HL-60/S4 treated with retinoic acid at 250 ng/mL for 4 days and 3 days (cell line): Measurements from ENCODE around the gene TEKT5.
"Not testable (repeated sequence)": the region's sequence is repeated elsewhere in the genome, so short reads cannot be mapped to it uniquely, and the experiment has no call there.

ENCODE experiments used
- in situ Hi-C: fragments of 300-500 bp; cut with MboI; formaldehyde crosslinking; loops from 2 replicates; pipeline ENCODE4 v1.7.0; 2022; ENCODE audit warnings: low sequenced_read_pairs

The TEKT5 gene

DNA sequence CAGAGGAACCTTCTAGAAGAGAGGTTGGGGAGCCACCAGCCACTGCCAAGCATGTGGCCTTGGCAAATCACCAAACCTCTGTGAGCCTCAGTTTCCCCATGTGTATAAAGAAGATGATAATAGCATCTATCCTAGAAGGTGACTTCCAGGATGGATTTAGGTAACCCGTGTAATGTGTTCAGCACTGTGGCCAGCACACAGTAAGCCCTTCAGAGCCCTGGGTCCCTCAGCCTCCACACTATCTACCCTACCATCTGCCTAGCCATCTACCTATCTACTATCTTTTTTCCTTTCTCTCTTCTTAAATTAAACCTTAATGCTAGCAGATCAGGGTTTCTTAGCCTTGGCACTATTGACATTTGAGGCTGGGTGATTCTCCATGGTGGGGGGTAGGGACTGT is 33.0 kb downstream of the TEKT5 start:
- in situ Hi-C loops: no loop called here

DNA sequence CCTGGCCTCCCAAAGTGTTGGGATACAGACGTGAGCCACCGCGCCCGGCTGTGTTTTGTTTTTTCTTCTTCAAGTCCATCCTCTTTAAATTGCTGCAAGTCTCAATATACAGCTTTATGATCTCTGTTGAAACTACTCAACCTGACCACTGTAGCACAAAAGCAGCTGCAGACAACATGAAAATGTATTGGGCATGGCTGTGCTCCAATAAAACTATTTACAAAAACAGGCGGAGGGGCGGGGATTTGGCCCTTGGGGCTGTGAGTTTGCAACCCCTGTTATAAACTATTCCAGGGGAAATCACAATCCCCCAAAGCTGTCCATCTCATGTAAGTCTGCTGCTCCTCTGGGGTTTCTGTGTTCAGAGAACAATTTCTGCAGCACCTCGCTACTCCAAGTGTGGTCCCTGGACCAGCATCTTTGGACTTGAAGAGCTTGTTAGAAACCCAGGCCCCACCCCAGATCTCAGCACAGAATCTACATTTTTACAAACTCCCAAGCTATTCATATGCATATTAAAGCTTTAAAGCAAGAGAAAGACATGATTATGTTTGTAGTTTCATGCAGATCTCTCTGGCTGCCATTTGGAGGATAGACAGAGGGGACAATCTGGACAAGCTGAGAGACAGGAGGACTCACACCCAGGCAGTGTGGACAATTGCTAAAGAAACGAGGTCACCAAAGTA is 33.6 kb downstream of the TEKT5 start:
- in situ Hi-C loops: no loop called here

DNA sequence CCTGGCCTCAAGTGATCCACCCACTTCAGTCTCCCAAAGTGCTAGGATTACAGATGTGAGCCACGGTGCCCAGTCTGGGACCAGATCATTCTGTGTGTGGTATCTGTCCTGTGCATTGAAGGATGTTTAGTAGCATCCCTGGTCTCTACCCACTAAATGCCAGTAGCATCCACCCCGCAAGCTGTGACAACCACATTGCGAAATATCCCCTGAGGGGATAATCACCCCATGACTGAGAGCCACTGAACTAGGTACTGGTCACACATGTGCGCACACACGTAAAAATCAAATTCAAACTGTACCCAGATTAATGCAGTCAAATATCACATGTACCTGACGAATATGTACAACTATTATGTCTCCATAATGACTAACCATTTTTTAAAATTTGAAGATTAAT is 35.8 kb downstream of the TEKT5 start:
- in situ Hi-C loops: no loop called here

DNA sequence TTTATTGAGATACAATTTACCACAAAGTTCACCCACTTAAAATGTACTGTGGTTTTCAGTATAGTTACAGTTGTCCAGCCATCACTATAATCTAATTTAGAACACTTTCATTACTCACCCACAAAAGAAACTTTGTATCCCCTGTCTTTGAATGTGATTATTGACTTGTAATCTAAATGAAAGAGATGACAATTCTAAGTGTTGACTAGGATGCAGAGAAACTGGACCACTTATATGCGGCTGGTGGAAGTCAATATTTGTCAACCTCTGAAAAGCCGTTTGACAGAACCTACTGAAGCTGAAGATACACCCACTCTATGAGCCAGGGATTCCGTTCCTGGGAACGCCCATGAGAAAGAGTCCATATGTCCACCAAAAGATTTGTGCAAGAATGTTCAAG is 36.8 kb downstream of the TEKT5 start:
- in situ Hi-C loops: no loop called here

- in situ Hi-C loops: no loop called here
These were observed 38.1 kb downstream of the TEKT5 start for GRCh38 chr16:10656618-10657017.

- in situ Hi-C loops: no loop called here
These were observed 39.2 kb downstream of the TEKT5 start for GRCh38 chr16:10655415-10655977.

- in situ Hi-C loops: no loop called here
These were observed 39.9 kb downstream of the TEKT5 start for GRCh38 chr16:10654592-10655414.

DNA sequence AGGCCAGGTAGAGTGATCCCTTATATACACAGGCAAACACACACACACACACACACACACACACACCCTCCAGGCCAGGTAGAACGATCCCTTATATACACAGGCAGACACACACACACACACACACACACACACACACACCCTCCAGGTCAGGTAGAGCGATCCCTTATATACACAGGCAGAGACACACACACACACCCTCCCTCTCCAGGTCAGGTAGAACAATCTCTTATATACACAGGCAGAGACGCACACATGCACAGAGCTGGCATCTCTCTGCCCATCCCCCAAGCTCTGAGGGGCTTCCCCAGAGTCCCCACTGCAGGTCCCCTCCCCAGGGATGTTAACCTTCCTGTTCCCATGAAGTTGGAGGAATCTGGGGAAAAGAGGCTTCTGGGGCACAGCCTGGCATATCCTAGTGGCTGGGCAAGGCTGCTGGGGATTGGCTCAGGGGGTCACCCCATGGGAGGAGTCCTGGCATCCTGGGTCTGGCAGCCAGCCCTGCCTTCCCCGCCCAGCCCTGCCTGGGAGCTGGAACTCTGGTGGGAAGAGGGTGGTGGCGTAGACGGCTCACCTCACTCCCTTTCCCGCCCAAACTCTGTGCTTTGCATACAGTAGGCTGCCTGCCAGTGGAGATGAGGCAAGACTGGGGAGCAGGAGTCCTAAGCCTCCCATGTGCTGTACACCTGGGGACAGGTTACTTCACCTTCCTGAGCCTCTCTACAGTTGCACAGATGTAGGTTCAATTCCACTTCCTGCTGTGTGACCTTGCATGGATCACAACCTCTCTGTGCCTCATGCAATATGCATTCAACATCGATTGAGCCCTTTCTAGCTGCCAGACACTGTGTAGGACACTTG is 41.8 kb downstream of the TEKT5 start:
- in situ Hi-C loops: no loop called here

GRCh38 chr16:10649098-10649497 is 45.6 kb downstream of the TEKT5 start:
- in situ Hi-C loops: not testable (repeated sequence)

- in situ Hi-C loops: no loop called here
These were observed 46.9 kb downstream of the TEKT5 start for GRCh38 chr16:10647721-10648296.

DNA sequence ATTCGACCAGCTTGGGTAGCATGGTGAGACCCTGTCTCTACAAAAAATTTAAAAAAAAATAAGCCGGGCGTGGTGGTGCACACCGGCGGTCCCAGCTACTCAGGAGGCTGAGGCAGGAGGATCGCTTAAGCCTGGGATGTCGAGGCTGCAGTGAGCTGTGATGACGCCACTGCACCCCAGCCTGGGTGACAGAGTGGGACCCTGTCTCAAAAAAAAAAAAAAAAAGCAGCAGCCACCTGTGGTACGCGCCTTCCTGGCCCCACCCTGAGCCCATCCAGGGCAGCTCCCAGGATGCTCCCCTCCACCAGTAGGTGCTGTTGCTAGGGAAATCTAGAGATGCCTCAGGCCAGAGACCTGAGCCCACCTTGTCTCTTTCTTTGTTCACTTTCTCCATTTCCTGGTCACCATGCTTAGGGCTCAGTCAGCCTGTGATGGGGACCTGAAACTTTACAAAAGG is 47.4 kb downstream of the TEKT5 start:
- in situ Hi-C loops: no loop called here

DNA sequence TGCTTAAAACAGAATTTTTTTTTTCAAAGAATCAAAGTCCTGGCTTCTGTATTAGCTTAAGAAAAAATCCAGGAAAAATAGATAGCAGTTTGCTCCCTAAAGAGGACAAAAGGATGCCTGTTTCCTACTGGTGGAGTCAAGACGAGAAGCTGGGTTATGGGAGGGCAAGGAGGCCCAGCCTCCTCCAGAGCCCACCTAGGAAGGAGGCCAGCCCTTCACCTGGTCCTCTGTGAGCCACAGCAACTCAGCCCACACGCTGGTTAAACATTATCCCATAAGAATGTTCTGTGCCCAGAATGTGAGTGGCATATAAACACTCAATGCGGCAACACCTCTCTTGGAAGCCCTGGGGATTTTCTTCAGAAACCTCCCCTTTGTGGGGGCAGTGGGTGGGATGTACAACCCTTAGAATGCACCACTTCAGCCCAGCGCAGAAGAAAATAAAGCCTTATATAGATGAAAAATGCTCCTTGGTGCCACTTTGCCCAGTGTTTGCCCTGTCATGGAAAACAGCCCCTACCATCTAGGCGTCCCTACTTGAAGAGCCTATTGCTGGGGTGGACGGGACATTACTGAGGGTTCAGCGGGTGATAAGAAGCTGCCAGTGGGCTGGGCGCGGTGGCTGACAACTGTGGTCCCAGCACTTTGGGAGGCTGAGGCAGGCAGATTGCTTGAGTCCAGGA is 48.0 kb downstream of the TEKT5 start:
- in situ Hi-C loops: no loop called here

DNA sequence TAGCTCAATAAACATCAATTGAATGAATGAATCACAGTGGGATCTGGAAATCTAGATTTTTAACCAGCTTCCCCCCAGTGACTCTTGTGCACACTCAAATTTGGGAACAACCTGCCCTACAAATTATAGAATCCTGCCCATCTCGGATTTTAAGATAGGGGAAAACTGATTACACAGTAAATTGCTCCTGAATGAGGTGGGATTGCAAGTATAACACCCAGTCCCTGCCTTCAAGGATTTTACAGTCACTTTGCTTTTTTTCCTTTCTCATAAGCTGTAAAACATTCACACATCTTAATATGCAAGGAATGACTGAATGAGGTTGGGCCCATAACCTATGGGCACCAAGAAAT is 48.5 kb downstream of the TEKT5 start:
- in situ Hi-C loops: no loop called here

GRCh38 chr16:10644092-10644491 is 50.6 kb downstream of the TEKT5 start:
- in situ Hi-C loops: no loop called here

DNA sequence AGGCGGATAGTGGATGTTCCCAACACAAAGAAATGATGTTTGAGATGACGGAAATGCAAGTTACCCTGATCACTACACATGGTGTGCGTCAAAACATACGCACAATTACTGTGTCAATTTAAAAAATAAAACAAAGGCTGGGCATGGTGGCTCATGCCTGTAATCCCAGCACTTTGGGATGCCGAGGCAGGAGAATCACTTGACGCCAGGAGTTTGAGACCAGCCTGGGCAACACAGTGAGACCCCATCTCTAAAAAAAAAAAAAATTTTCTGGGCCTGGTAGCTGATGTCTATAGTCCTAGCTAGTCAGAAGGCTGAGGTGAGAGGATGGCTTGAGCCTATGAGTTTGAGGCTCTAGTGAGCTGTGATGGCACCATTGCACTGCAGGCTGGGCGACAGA is 51.8 kb downstream of the TEKT5 start:
- in situ Hi-C loops: no loop called here

- in situ Hi-C loops: no loop called here
These were observed 52.5 kb downstream of the TEKT5 start for GRCh38 chr16:10641953-10642949.

- in situ Hi-C loops: no loop called here
These were observed 53.2 kb downstream of the TEKT5 start for GRCh38 chr16:10641555-10641952.

GRCh38 chr16:10640934-10641333 is 53.8 kb downstream of the TEKT5 start:
- in situ Hi-C loops: no loop called here

- in situ Hi-C loops: no loop called here
These were observed 56.6 kb downstream of the TEKT5 start for GRCh38 chr16:10638101-10638500.
